ENCODE data around the gene SGCA. TPM values are rescaled to one million over a fixed set of nuclear protein-coding genes. Genes with fewer than 3 reads are reported as not detected.
A peak's percentile ranks its signal among the peaks of the same experiment; 100 is the strongest.

SGCA gene
- total RNA-seq, 6 experiments from 2014 or later = 0.28 to 0.91 (median 0.76) TPM

- peaks cover 19% of the 10 kb centered on the region for H3K36me3 Mint-ChIP-seq (ENCODE audit: low read depth)
- H3K9me3 Mint-ChIP-seq = peaks cover 21% of the 10 kb centered on the region
- TF ChIP-seq CTCF (IDR thresholded peaks at IDR 0.05) = no peak
- peak overlapping the region; percentile 97 for H3K27ac Mint-ChIP-seq
- DNase-seq = no peak
- H3K4me1 Mint-ChIP-seq (ENCODE audit: low read depth) = peaks cover 63% of the 10 kb centered on the region
- H3K4me3 Mint-ChIP-seq = peak overlapping the region; percentile 62
- no peaks in the 10 kb centered on the region; the same call in 1 of the 2 replicates for H3K27me3 Mint-ChIP-seq (ENCODE audit: insufficient read depth)
Measured at GRCh38 chr17:50221266-50221863, 55.6 kb downstream of the SGCA start.

- DNase-seq = peak; percentile 46
- Mint-ChIP-seq H3K27ac (peak overlapping the region; percentile 97), H3K9me3 (peaks cover 27% of the 10 kb centered on the region), H3K4me3 (peak overlapping the region; percentile 62), H3K4me1 (ENCODE audit: low read depth) (peaks cover 57% of the 10 kb centered on the region), H3K27me3 (ENCODE audit: insufficient read depth) (no peaks in the 10 kb centered on the region; the same call in 1 of the 2 replicates), H3K36me3 (ENCODE audit: low read depth) (peaks cover 21% of the 10 kb centered on the region)
- TF ChIP-seq CTCF (IDR thresholded peaks at IDR 0.05) = no peak
Measured at GRCh38 chr17:50221864-50222545, 56.2 kb downstream of the SGCA start.

GRCh38 chr17:50222922-50223321 is 57.1 kb downstream of the SGCA start:
- H3K9me3 Mint-ChIP-seq = peaks cover 33% of the 10 kb centered on the region
- H3K36me3 Mint-ChIP-seq (ENCODE audit: low read depth) = peaks cover 25% of the 10 kb centered on the region
- no peak for TF ChIP-seq CTCF (IDR thresholded peaks at IDR 0.05)
- H3K27ac Mint-ChIP-seq = no peak overlapping the region; the same call in 1 of the 2 replicates
- H3K27me3 Mint-ChIP-seq (ENCODE audit: insufficient read depth) = no peaks in the 10 kb centered on the region; the same call in 1 of the 2 replicates
- H3K4me3 Mint-ChIP-seq = no peak overlapping the region
- H3K4me1 Mint-ChIP-seq (ENCODE audit: low read depth) = peaks cover 48% of the 10 kb centered on the region
- DNase-seq = no peak

Other genes starting within 250 kb of the SGCA start
- gene DLX4, start 196.8 kb upstream of the SGCA start, total RNA-seq (2021; fragmentation: NEBNext Ultra II Directional; extraction: Animal tissue kit (Norgen Biotek cat#: 25700)) = not detected
- not detected for gene DLX3, start 170.8 kb upstream of the SGCA start, total RNA-seq (2021; fragmentation: NEBNext Ultra II Directional; extraction: Animal tissue kit (Norgen Biotek cat#: 25700))
- 100 to 1,000 TPM; 272 to 319 (median 288) TPM for gene ITGA3, start 109.9 kb upstream of the SGCA start, total RNA-seq (2021; fragmentation: NEBNext Ultra II Directional; extraction: Animal tissue kit (Norgen Biotek cat#: 25700))
- 10 to 100 TPM; 26.6 to 35.6 (median 29.6) TPM for gene PDK2, start 70.7 kb upstream of the SGCA start, total RNA-seq (2021; fragmentation: NEBNext Ultra II Directional; extraction: Animal tissue kit (Norgen Biotek cat#: 25700))
- 10 to 100 TPM in 4 of 6 experiments, 1 to 10 TPM in 2; 4.3 to 14.1 (median 11.4) TPM for gene SAMD14, start 35.8 kb upstream of the SGCA start, total RNA-seq (2021; fragmentation: NEBNext Ultra II Directional; extraction: Animal tissue kit (Norgen Biotek cat#: 25700))
- 10 to 100 TPM; 66.4 to 78.5 (median 68.7) TPM for gene PPP1R9B, start 15.3 kb upstream of the SGCA start, total RNA-seq (2021; fragmentation: NEBNext Ultra II Directional; extraction: Animal tissue kit (Norgen Biotek cat#: 25700))
- 1,000 to 10,000 TPM; 4,948 to 7,804 (median 5,240) TPM for gene COL1A1, start 35.6 kb downstream of the SGCA start, total RNA-seq (2021; fragmentation: NEBNext Ultra II Directional; extraction: Animal tissue kit (Norgen Biotek cat#: 25700))
- under 1 TPM in 3 of 6 experiments, not detected in 3; 0.17 to 0.24 (median 0.18) TPM for gene TMEM92, start 108.5 kb downstream of the SGCA start, total RNA-seq (2021; fragmentation: NEBNext Ultra II Directional; extraction: Animal tissue kit (Norgen Biotek cat#: 25700))
- 10 to 100 TPM; 38.9 to 47.1 (median 43.2) TPM for gene XYLT2, start 180.1 kb downstream of the SGCA start, total RNA-seq (2021; fragmentation: NEBNext Ultra II Directional; extraction: Animal tissue kit (Norgen Biotek cat#: 25700))
- gene MRPL27, start 207.2 kb downstream of the SGCA start, total RNA-seq (2021; fragmentation: NEBNext Ultra II Directional; extraction: Animal tissue kit (Norgen Biotek cat#: 25700)) = 10 to 100 TPM; 70.0 to 78.7 (median 75.0) TPM
- 1 to 10 TPM; 3.3 to 7.7 (median 6.5) TPM for gene EME1, start 207.2 kb downstream of the SGCA start, total RNA-seq (2021; fragmentation: NEBNext Ultra II Directional; extraction: Animal tissue kit (Norgen Biotek cat#: 25700))
- 100 to 1,000 TPM; 214 to 272 (median 261) TPM for gene LRRC59, start 231.5 kb downstream of the SGCA start, total RNA-seq (2021; fragmentation: NEBNext Ultra II Directional; extraction: Animal tissue kit (Norgen Biotek cat#: 25700))

Data from HFFc6 (cell line).